Inflammatory macrophage (primary cell): ENCODE data around the gene MIGA2.
A peak's percentile ranks its signal among the peaks of the same experiment; 100 is the strongest.

ENCODE experiments used
- DNase-seq, 2 donors: peaks; one replicate each; pipeline ENCODE4 v3.0.0-alpha.2; 2020 to 2022

MIGA2 gene

GRCh38 chr9:129038109-129038852 lies 1.9 kb downstream of the MIGA2 start:
- DNase-seq, result peak in 1 of 2 donors; percentile 23

- no peak for DNase-seq
Observed at GRCh38 chr9:129040113-129040643, 3.8 kb downstream of the MIGA2 start.

- DNase-seq, result no peak
Observed at GRCh38 chr9:129042016-129042415, 5.6 kb downstream of the MIGA2 start.

GRCh38 chr9:129052592-129052991 lies 16.2 kb downstream of the MIGA2 start:
- no peak for DNase-seq

- no peak for DNase-seq
Observed at GRCh38 chr9:129053020-129053419, 16.6 kb downstream of the MIGA2 start.

- DNase-seq, result no peak
Observed at GRCh38 chr9:129054163-129054851, 17.9 kb downstream of the MIGA2 start.

GRCh38 chr9:129058965-129059795 lies 22.8 kb downstream of the MIGA2 start:
- peak; percentile 73 to 88 for DNase-seq

GRCh38 chr9:129059796-129060785 lies 23.7 kb downstream of the MIGA2 start:
- no peak for DNase-seq

- no peak for DNase-seq
Observed at GRCh38 chr9:129060991-129061390, 24.6 kb downstream of the MIGA2 start.

- DNase-seq, result no peak
Observed at GRCh38 chr9:129063061-129063460, 26.6 kb downstream of the MIGA2 start.

GRCh38 chr9:129064499-129064908 lies 28.1 kb downstream of the MIGA2 start:
- DNase-seq, result no peak

GRCh38 chr9:129068110-129068509 lies 31.7 kb downstream of the MIGA2 start:
- DNase-seq, result no peak

- DNase-seq, result peak; percentile 84 to 91
Observed at GRCh38 chr9:129068990-129069861, 32.8 kb downstream of the MIGA2 start.

- no peak for DNase-seq
Observed at GRCh38 chr9:129069862-129070641, 33.6 kb downstream of the MIGA2 start.

- no peak for DNase-seq
Observed at GRCh38 chr9:129070696-129071525, 34.5 kb downstream of the MIGA2 start.

GRCh38 chr9:129071526-129072126 lies 35.2 kb downstream of the MIGA2 start:
- no peak for DNase-seq

- DNase-seq, result no peak
Observed at GRCh38 chr9:129072171-129072570, 35.7 kb downstream of the MIGA2 start.

GRCh38 chr9:129073404-129073803 lies 37.0 kb downstream of the MIGA2 start:
- no peak for DNase-seq
